ENCODE measurements around the gene KDSR. TPM values are rescaled to one million over a fixed set of nuclear protein-coding genes. Genes with fewer than 3 reads are reported as not detected.

KDSR gene
- total and polyA plus RNA-seq, 2 of the 13 experiments (the other 11 are each of a cell fraction or from before 2014, with no cell fraction given): 10.4 to 20.9 TPM

GRCh38 chr18:63367053-63367953 is at the start of gene KDSR (continued):
- TF ChIP-seq ZNF512B (CRISPR knock-in tag; IDR thresholded peaks at IDR 0.05; ENCODE audit: borderline replicate concordance) (no peak), SALL1 (CRISPR knock-in tag; IDR thresholded peaks at IDR 0.05) (peak; percentile 81), FOXO4 (CRISPR knock-in tag; conservative IDR thresholded peaks at IDR 0.05) (no peak), ZNF687 (CRISPR knock-in tag; IDR thresholded peaks at IDR 0.05) (peak; percentile 87), ZNF609 (CRISPR knock-in tag; IDR thresholded peaks at IDR 0.05; ENCODE audit: borderline replicate concordance) (0 out of 2 replicates have a peak, but pooled peaks have one; percentile 2), U2AF2 (IDR thresholded peaks at IDR 0.05; ENCODE audit: low read depth, low read length) (no peak), GABPB1 (CRISPR knock-in tag; IDR thresholded peaks at IDR 0.05) (peak; percentile 84), MED13 (CRISPR knock-in tag; IDR thresholded peaks at IDR 0.05) (peak; percentile 73; the same call in 1 of the 2 replicates), KAT8 (CRISPR knock-in tag; IDR thresholded peaks at IDR 0.05) (peak; percentile 91), BRF2 (CRISPR knock-in tag; IDR thresholded peaks at IDR 0.05) (0 out of 2 replicates have a peak, but pooled peaks have one; percentile 57), NFE2 (CRISPR knock-in tag; IDR thresholded peaks at IDR 0.05) (no peak), ZNF337 (CRISPR knock-in tag; IDR thresholded peaks at IDR 0.05; ENCODE audit: borderline replicate concordance, low read depth) (no peak)

Data from HepG2 (cell line).